Fibroblast of the conjunctiva (primary cell): ENCODE measurements around the gene MICB.
"Not testable (repeated sequence)": the region's sequence is repeated elsewhere in the genome, so short reads cannot be mapped to it uniquely, and the experiment has no call there.

ENCODE experiments used
- DNase-seq: peaks from one replicate; pipeline ENCODE4 v3.0.0-alpha.2; 2010; ENCODE audit warnings: low read depth

Gene MICB

GRCh38 chr6:31541059-31541657 lies 43.2 kb downstream of the MICB start:
- peak; percentile 32 for DNase-seq

- DNase-seq = peak; percentile 96
Observed at GRCh38 chr6:31541658-31542521, 43.9 kb downstream of the MICB start, which contains the start of gene DDX39B. Gene DDX39B, minus strand, starts transcription at chr6:31542003. Its CDS starts 1,471 bp downstream, at chr6:31540532.

- DNase-seq = no peak
Observed at GRCh38 chr6:31543639-31544038, 45.7 kb downstream of the MICB start.

GRCh38 chr6:31544676-31545075 lies 46.7 kb downstream of the MICB start:
- DNase-seq = no peak

- no peak for DNase-seq
Observed at GRCh38 chr6:31545291-31545690, 47.3 kb downstream of the MICB start.

- peak; percentile 95 for DNase-seq
Observed at GRCh38 chr6:31546339-31546957, 48.5 kb downstream of the MICB start, which contains the start of gene ATP6V1G2. Gene ATP6V1G2, minus strand, starts transcription at chr6:31546608. Its CDS starts 49 bp downstream, at chr6:31546559.

GRCh38 chr6:31546958-31547726 lies 49.2 kb downstream of the MICB start, which contains the start of gene NFKBIL1:
Gene NFKBIL1, plus strand, starts transcription at chr6:31547608. Its CDS starts 87 bp downstream, at chr6:31547695.
- peak; percentile 98 for DNase-seq

GRCh38 chr6:31547727-31548543 lies 50.0 kb downstream of the MICB start:
- no peak for DNase-seq

- no peak for DNase-seq
Observed at GRCh38 chr6:31548544-31548873, 50.6 kb downstream of the MICB start.

GRCh38 chr6:31551371-31551770 lies 53.4 kb downstream of the MICB start:
- not testable (repeated sequence) for DNase-seq

- DNase-seq = no peak
Observed at GRCh38 chr6:31556307-31556706, 58.4 kb downstream of the MICB start.

- no peak for DNase-seq
Observed at GRCh38 chr6:31557443-31558317, 59.7 kb downstream of the MICB start.

GRCh38 chr6:31558318-31558625 lies 60.3 kb downstream of the MICB start:
- DNase-seq = no peak

GRCh38 chr6:31558631-31559500 lies 60.9 kb downstream of the MICB start:
- no peak for DNase-seq

- no peak for DNase-seq
Observed at GRCh38 chr6:31559606-31559957, 61.6 kb downstream of the MICB start.

- DNase-seq = no peak
Observed at GRCh38 chr6:31559958-31560696, 62.2 kb downstream of the MICB start.

- no peak for DNase-seq
Observed at GRCh38 chr6:31560697-31561058, 62.7 kb downstream of the MICB start.
